SK-N-MC (cell line): ENCODE measurements around the gene LEF1.

ENCODE experiments used
- EZH2 ChIP-seq: fragments of 200-600 bp; sonication (generic); IDR thresholded peaks from one replicate; pipeline ENCODE4 v1.6.1; 2017; ENCODE audit warnings: antibody characterized with exemption
- POLR2AphosphoS5 ChIP-seq: IDR thresholded peaks from 2 replicates; pipeline ENCODE4 v1.6.1; 2012; ENCODE audit warnings: mild to moderate bottlenecking, low read depth, low read length, borderline replicate concordance

DNA sequence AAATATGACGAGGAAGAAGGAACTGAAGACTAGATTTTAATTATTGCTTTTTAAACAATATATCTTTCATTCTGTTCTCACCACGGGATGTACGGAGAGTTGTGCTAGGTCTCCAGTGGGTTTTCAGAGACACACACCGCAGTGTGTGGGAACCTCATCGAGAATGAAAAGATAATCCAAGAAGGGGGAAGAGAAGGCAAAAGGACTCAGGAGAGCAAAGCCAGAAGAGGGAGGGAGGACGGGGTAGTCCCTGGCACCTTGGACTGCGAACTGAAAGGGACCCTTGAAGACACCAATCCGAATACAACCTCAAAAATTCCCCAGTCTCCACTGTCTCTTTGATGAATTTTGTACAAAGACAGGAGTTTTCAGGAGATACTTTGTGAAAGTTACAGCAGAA, 932 bp upstream of the LEF1 start:
- TF ChIP-seq POLR2AphosphoS5, result no peak
- no peak for TF ChIP-seq EZH2
